ENCODE data around the gene SNX22. TPM values are rescaled to one million over a fixed set of nuclear protein-coding genes. Genes with fewer than 3 reads are reported as not detected.
A peak's percentile ranks its signal among the peaks of the same experiment; 100 is the strongest.

The SNX22 gene
- total and polyA plus RNA-seq, 9 of the 15 experiments (the other 6 are each of a cell fraction or from before 2014, with no cell fraction given), result 0.91 to 3.0 (median 2.0) TPM

DNA sequence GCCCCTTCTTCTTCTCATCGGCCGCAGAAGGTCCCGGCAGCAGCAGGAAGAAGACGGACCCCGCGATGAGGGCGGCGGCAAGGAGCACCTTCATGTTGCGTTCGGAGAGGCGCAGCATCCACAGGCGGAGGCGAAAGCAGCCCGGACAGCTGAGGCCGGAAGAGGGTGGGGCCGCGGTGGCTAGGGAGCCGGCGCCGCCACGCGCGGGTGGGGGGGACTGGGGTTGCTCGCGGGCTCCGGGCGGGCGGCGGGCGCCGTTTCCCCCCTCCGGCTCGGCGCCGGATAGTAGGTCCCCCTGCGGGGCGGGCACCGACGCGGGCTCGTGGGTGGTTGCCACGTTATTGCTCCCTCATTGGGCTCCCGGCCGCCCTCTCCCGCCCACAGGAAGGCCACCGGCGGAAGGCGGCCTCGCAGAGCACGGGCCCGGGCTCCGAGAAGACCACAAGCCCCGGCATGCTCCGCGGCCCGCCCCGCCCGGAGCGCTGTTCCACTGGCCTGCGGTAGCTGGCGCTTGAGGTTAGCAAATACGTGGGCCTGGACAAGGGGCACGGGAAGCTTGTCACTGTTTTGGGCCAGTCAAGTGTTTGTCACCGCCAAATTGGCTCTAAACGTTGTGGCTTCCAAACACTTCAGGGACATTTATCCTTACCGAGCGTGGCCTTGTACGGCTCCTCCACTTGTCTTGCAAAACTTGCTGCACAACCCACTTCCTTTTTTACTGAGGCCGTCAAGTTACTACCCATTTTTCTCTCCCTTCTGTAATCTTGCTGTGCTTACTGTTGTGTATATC lies 11.5 kb downstream of the SNX22 start, which contains the start of gene PPIB (continued):
- TF ChIP-seq RERE (CRISPR knock-in tag; IDR thresholded peaks at IDR 0.05; ENCODE audit: borderline replicate concordance) (no peak), ZNF584 (CRISPR knock-in tag; IDR thresholded peaks at IDR 0.05; ENCODE audit: low read depth) (no peak; the same call in 1 of the 2 replicates), HNRNPH1 (optimal IDR thresholded peaks at IDR 0.05; ENCODE audit: low read depth, low read length) (no peak), ZNF512 (tag; IDR thresholded peaks at IDR 0.05) (no peak), ZNF449 (CRISPR knock-in tag; IDR thresholded peaks at IDR 0.05) (no peak), HIVEP1 (CRISPR knock-in tag; IDR thresholded peaks at IDR 0.05) (no peak), ETV1 (tag; conservative IDR thresholded peaks at IDR 0.05; ENCODE audit: low read depth) (peak; percentile 59), ZNF253 (CRISPR knock-in tag; conservative IDR thresholded peaks at IDR 0.05) (no peak), ARNT (IDR thresholded peaks at IDR 0.05) (peak; percentile 53 to 79; a peak in 1 of 4 replicates), ZC3H8 (IDR thresholded peaks at IDR 0.05) (no peak), FOXJ2 (tag; IDR thresholded peaks at IDR 0.05) (peak; percentile 72; the same call in 1 of the 2 replicates), ZNF212 (CRISPR knock-in tag; IDR thresholded peaks at IDR 0.05) (no peak), POU5F1 (IDR thresholded peaks at IDR 0.05; ENCODE audit: borderline replicate concordance, low read depth, low read length, partially characterized antibody) (no peak), CBX8 (IDR thresholded peaks at IDR 0.05; ENCODE audit: borderline replicate concordance, extremely low read depth, low read depth, low read length, poor library complexity, severe bottlenecking) (no peak), KDM4B (IDR thresholded peaks at IDR 0.05; ENCODE audit: borderline replicate concordance in 2 of 2, low read depth in 1 of 2) (peak in 1 of 2 experiments; percentile 53; a peak in 1 of 4 replicates), ETV5 (CRISPR knock-in tag; IDR thresholded peaks at IDR 0.05; ENCODE audit: low read depth) (peak; percentile 66), DPF2 (IDR thresholded peaks at IDR 0.05) (peak; percentile 69)
- TF ChIP-seq, protein P1, sequence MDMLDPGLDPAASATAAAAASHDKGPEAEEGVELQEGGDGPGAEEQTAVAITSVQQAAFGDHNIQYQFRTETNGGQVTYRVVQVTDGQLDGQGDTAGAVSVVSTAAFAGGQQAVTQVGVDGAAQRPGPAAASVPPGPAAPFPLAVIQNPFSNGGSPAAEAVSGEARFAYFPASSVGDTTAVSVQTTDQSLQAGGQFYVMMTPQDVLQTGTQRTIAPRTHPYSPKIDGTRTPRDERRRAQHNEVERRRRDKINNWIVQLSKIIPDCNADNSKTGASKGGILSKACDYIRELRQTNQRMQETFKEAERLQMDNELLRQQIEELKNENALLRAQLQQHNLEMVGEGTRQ (CRISPR knock-in tag; IDR thresholded peaks at IDR 0.05), result no peak

Data from K562 (cell line).